Lung (tissue), 12 donors: ENCODE data around the gene GCK. TPM values are rescaled to one million over a fixed set of nuclear protein-coding genes. Genes with fewer than 3 reads are reported as not detected.
A peak's percentile ranks its signal among the peaks of the same experiment; 100 is the strongest.

ENCODE experiments used
- ATAC-seq: fragments of 200-7000 bp; cut with Tn5 transposase; one replicate; pipeline ENCODE4 v1.9.1; 2020; ENCODE audit warnings: moderate number of reproducible peaks; ENCODE audit not compliant: insufficient read depth, low FRiP score
- DNase-seq, 3 donors: peaks; one replicate each; pipeline ENCODE4 v3.0.0-alpha.2; 2013 to 2017
- H3K27ac ChIP-seq, 2 donors: one replicate each; pipeline ENCODE4 v1.5.1; 2013; ENCODE audit warnings: mild to moderate bottlenecking in 2 of 2, moderate library complexity in 2 of 2, control low read depth in 1 of 2, inconsistent platforms in 1 of 2, low read depth in 1 of 2, low read length in 1 of 2
- H3K27me3 ChIP-seq, 3 donors: one replicate each; pipeline ENCODE4 v1.5.1; 2013; ENCODE audit warnings: low read length in 2 of 3; ENCODE audit not compliant: control insufficient read depth in 3 of 3, insufficient read depth in 3 of 3
- H3K36me3 ChIP-seq, 4 donors: one replicate each; pipeline ENCODE4 v1.5.1; 2013; ENCODE audit warnings: low read length in 4 of 4, mild to moderate bottlenecking in 1 of 4, moderate library complexity in 1 of 4; ENCODE audit not compliant: control insufficient read depth in 4 of 4, insufficient read depth in 4 of 4
- H3K4me1 ChIP-seq, 5 donors: one replicate each; pipeline ENCODE4 v1.5.1; 2013; ENCODE audit warnings: low read length in 5 of 5, mild to moderate bottlenecking in 2 of 5, moderate library complexity in 1 of 5; ENCODE audit not compliant: control insufficient read depth in 5 of 5, insufficient read depth in 5 of 5
- H3K4me3 ChIP-seq: one replicate; pipeline ENCODE4 v1.5.1; 2013; ENCODE audit warnings: mild to moderate bottlenecking, control low read depth, moderate library complexity
- H3K9ac ChIP-seq, 2 donors: one replicate each; pipeline ENCODE4 v1.5.1; 2013; ENCODE audit warnings: low read length in 2 of 2, control low read depth in 1 of 2; ENCODE audit not compliant: insufficient read depth in 1 of 2
- H3K9me3 ChIP-seq, 4 donors: one replicate each; pipeline ENCODE4 v1.5.1; 2013; ENCODE audit warnings: low read length in 3 of 4, mild to moderate bottlenecking in 1 of 4, moderate library complexity in 1 of 4; ENCODE audit not compliant: control insufficient read depth in 4 of 4, insufficient read depth in 3 of 4
- WGBS, 2 donors: extraction: QIAGEN DNeasy Blood & Tissue Kit; methylation state at CpG; one replicate each; pipeline ENCODE4 v1.1.7; 2013; 5-methylcytosine and 5-hydroxymethylcytosine counted together
- polyA plus RNA-seq, 2 donors: library from polyadenylated mRNA; stranded (reverse); fragments of 200-250 nt; gene quantifications; one replicate each; pipeline ENCODE4 v1.2.1, GENCODE V29; 2013
- total RNA-seq, 2 donors: library from RNA; depleted of rRNA in 1 of 2; stranded (reverse); fragments of >200 nt in 1 of 2; gene quantifications; one replicate each; pipeline ENCODE4 v1.2.1, GENCODE V29; 2014 to 2021
- TF ChIP-seq, protein P1 (sequence below): IDR thresholded peaks from 2 replicates; pipeline ENCODE4 v1.5.1; 2012; ENCODE audit warnings: mild to moderate bottlenecking; ENCODE audit errors: control extremely low read depth, extremely low read depth
- donor health status: control.
- donor health status: control.
- donor health status: Bipolar disorder and iron deficiency.
- donor health status: healthy.
- donor health status: DM: yes; HTN: yes; CAD: no.

Gene GCK
- total and polyA plus RNA-seq, 4 donors: 0.25 to 1.1 (median 0.43) TPM

DNA sequence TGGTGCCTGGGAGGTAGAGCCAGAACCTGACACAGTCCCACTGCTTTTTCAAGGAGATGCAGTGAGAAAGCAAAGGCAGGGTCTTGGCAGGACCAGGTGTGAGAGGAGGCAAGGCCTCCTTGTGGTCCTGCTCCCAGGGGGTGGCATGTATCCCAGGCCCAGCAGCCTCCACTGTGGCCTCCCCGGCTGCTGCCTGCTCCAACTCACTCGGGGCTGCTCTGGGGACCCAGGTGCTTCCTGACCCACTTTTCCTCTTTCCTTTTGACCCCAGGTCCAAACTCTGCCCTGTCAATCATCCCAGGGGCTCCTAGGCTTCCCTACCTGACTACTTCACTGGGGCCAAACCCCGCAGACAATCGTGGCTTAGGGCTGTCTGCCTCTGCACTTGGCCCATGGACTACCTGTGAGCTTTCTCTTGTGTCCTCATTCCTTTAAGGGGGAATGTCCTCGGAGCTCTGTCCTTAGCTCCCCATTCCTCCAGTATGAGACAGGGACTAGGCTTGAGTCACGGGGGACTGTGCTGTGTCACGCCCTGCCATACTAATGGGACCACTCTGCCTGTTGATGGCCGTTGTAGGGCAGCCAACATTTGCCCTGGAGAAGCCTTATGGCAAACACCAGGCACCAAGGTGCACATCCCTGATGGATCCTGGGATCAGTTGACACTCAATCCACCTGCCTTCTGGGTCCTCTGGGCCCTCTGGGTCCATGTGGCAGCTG lies 86.2 kb downstream of the GCK start:
- no peak for DNase-seq
- Histone ChIP-seq H3K4me1 (peaks cover 0 to 27% (median 3%) of the 10 kb centered on the region in 5 donors), H3K4me3 (no peak overlapping the region), H3K27ac (peak overlapping the region in 1 of 2 donors; percentile 46), H3K9ac (no peak overlapping the region), H3K27me3 (no peaks in the 10 kb centered on the region), H3K9me3 (no peaks in the 10 kb centered on the region), H3K36me3 (peaks cover 0 to 5% (median under 1%) of the 10 kb centered on the region in 4 donors)
- ATAC-seq: no peak
- TF ChIP-seq, protein P1, sequence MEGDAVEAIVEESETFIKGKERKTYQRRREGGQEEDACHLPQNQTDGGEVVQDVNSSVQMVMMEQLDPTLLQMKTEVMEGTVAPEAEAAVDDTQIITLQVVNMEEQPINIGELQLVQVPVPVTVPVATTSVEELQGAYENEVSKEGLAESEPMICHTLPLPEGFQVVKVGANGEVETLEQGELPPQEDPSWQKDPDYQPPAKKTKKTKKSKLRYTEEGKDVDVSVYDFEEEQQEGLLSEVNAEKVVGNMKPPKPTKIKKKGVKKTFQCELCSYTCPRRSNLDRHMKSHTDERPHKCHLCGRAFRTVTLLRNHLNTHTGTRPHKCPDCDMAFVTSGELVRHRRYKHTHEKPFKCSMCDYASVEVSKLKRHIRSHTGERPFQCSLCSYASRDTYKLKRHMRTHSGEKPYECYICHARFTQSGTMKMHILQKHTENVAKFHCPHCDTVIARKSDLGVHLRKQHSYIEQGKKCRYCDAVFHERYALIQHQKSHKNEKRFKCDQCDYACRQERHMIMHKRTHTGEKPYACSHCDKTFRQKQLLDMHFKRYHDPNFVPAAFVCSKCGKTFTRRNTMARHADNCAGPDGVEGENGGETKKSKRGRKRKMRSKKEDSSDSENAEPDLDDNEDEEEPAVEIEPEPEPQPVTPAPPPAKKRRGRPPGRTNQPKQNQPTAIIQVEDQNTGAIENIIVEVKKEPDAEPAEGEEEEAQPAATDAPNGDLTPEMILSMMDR: no peak
- 74 to 80% methylated on average over 8 of the region's 8 CpGs for WGBS, 2 donors

DNA sequence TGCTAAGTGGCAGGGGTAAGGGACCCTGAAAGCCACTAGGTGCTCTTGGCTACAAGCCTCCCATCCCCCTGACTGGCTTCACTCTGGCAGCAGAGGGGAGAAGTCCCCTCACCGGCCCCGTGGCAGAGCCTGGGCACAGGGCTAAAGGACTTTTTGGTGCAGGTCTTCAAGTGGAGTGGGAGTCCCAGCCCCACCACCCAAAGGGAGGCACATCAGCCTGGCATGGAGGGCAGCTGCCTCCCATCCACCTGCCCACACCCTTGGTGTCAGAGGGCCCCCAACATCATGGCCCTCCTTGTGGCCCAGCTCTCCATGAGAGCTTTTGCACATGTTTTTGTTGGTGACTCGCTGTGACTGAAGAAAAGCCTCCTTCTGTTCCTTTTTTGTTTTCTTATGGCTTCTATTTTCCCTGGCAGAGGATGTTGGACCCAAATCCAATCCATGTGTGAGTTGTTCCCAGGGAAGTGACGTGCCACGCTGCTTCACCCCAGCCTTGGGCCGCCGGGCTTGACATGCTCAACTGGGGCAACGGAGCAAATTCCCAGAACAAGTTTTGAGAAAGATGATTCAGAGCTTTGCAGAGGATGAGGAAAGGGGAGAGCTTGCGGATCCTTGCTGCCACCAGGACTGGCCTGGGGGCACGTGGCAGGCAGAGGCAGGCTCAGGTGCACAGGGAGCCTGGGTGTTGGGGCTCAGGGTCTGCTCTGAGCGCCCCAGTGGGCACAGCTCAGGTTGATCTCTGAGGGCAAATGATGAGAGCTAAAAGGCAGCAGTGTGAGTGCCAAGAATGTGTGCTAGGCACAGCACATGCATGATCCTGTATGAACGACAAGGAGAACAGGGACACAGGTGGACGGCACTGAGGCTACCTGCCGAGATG lies 87.0 kb downstream of the GCK start:
- H3K9ac ChIP-seq: no peak overlapping the region
- 88 to 94% methylated on average over 14 of the region's 14 CpGs for WGBS, 2 donors
- no peak for ATAC-seq
- DNase-seq: no peak
- peaks cover 0 to 27% (median 3%) of the 10 kb centered on the region in 5 donors for H3K4me1 ChIP-seq
- peak overlapping the region; percentile 7 to 55 for H3K27ac ChIP-seq
- H3K36me3 ChIP-seq: no peaks in the 10 kb centered on the region
- no peaks in the 10 kb centered on the region for H3K27me3 ChIP-seq
- H3K9me3 ChIP-seq: no peaks in the 10 kb centered on the region
- H3K4me3 ChIP-seq: no peak overlapping the region
- TF ChIP-seq, protein P1: no peak

- Histone ChIP-seq H3K9ac (peak overlapping the region in 1 of 2 donors; percentile 5), H3K36me3 (no peaks in the 10 kb centered on the region), H3K9me3 (no peaks in the 10 kb centered on the region), H3K27ac (peak overlapping the region; percentile 7 to 55), H3K27me3 (no peaks in the 10 kb centered on the region), H3K4me3 (no peak overlapping the region), H3K4me1 (peaks cover 0 to 27% (median 3%) of the 10 kb centered on the region in 5 donors)
- DNase-seq (no peak), ATAC-seq (no peak)
- WGBS, 2 donors: 86 to 96% methylated on average over 3 of the region's 3 CpGs
- TF ChIP-seq, protein P1: no peak
These were observed 87.8 kb downstream of the GCK start for GRCh38 chr7:44101303-44101965.
